Naive thymus-derived CD4-positive, alpha-beta T cell (primary cell): ENCODE results near the gene CCDC134. TPM values are rescaled to one million over a fixed set of nuclear protein-coding genes. Genes with fewer than 3 reads are reported as not detected.

Experiments used
- ATAC-seq: fragments of 150-1000 bp; cut with Tn5 transposase; 2 replicates; pipeline ENCODE4 v1.10.0; 2021; ENCODE audit warnings: mild to moderate bottlenecking, moderate library complexity
- CTCF ChIA-PET: fragments of 350-600 bp; sonication (Branson Sonifier 250); formaldehyde crosslinking; loops from one replicate; lab custom pipeline; 2021; ENCODE audit warnings: antibody characterized with exemption; lab: Charles Lee
- POLR2A ChIA-PET: fragments of 350-600 bp; sonication (Branson Sonifier 250); formaldehyde crosslinking; loops from one replicate; lab custom pipeline; 2021; ENCODE audit warnings: antibody characterized with exemption, inconsistent platforms; lab: Charles Lee
- DNase-seq, 9 donors: peaks; one replicate each; pipeline versions ENCODE4 v3.0.0 to v3.0.0-alpha.2; 2020 to 2022; ENCODE audit warnings: mixed read lengths in 1 of 9
- H3K27ac ChIP-seq: one replicate; pipeline ENCODE4 v1.7.0; 2013; ENCODE audit warnings: mild to moderate bottlenecking, low read depth, low read length, moderate library complexity
- H3K27me3 ChIP-seq, 2 donors: one replicate each; pipeline ENCODE4 v1.7.0; 2013; ENCODE audit warnings: low read length in 2 of 2, mild to moderate bottlenecking in 2 of 2, moderate library complexity in 2 of 2; ENCODE audit not compliant: control insufficient read depth in 2 of 2, insufficient read depth in 2 of 2
- H3K36me3 ChIP-seq, 3 experiments: 1 replicate in 2 of 3; 2 replicates in 1 of 3; pipeline ENCODE4 v1.7.0; 2013; ENCODE audit warnings: low read length in 3 of 3, mild to moderate bottlenecking in 3 of 3, moderate library complexity in 1 of 3; ENCODE audit not compliant: insufficient read depth in 3 of 3, control insufficient read depth in 2 of 3
- H3K4me1 ChIP-seq, 2 donors: one replicate each; pipeline ENCODE4 v1.7.0; 2013; ENCODE audit warnings: low read length in 2 of 2, mild to moderate bottlenecking in 2 of 2, moderate library complexity in 1 of 2; ENCODE audit not compliant: control insufficient read depth in 2 of 2, insufficient read depth in 2 of 2
- H3K4me3 ChIP-seq: 2 replicates; pipeline ENCODE4 v1.7.0; 2013; ENCODE audit warnings: mild to moderate bottlenecking, low read length
- H3K9me3 ChIP-seq, 3 experiments: 1 replicate in 2 of 3; 2 replicates in 1 of 3; pipeline ENCODE4 v1.7.0; 2013; ENCODE audit warnings: low read length in 3 of 3; ENCODE audit not compliant: control insufficient read depth in 2 of 3
- H3K27ac Mint-ChIP-seq, 9 donors: one replicate each; pipeline ENCODE4 v1.8.0; 2020 to 2022; ENCODE audit warnings: mixed read lengths in 9 of 9, mild to moderate bottlenecking in 8 of 9, moderate library complexity in 5 of 9, inconsistent platforms in 2 of 9
- H3K27me3 Mint-ChIP-seq, 5 donors: one replicate each; pipeline ENCODE4 v1.8.0; 2021 to 2022; ENCODE audit warnings: mixed read lengths in 5 of 5, mild to moderate bottlenecking in 1 of 5
- H3K36me3 Mint-ChIP-seq, 5 donors: one replicate each; pipeline ENCODE4 v1.8.0; 2020 to 2022; ENCODE audit warnings: mixed read lengths in 5 of 5, mild to moderate bottlenecking in 3 of 5, inconsistent platforms in 1 of 5
- H3K4me1 Mint-ChIP-seq, 7 donors: one replicate each; pipeline ENCODE4 v1.8.0; 2020 to 2022; ENCODE audit warnings: mixed read lengths in 7 of 7, mild to moderate bottlenecking in 3 of 7, inconsistent platforms in 1 of 7
- H3K4me3 Mint-ChIP-seq, 10 donors: one replicate each; pipeline ENCODE4 v1.8.0; 2020 to 2022; ENCODE audit warnings: mild to moderate bottlenecking in 10 of 10, mixed read lengths in 10 of 10, moderate library complexity in 6 of 10, inconsistent platforms in 2 of 10
- H3K9me3 Mint-ChIP-seq, 11 donors: one replicate each; pipeline ENCODE4 v1.8.0; 2020 to 2022; ENCODE audit warnings: mixed read lengths in 11 of 11, mild to moderate bottlenecking in 4 of 11, inconsistent platforms in 1 of 11, moderate library complexity in 1 of 11
- intact Hi-C, 2 donors: fragments of 100-400 bp; cut with micrococcal nuclease; formaldehyde crosslinking; loops; one replicate each; pipeline ENCODE4 v1.15.1; 2023
- polyA plus RNA-seq, 2 donors: library from polyadenylated mRNA; unstranded; fragments of 300-500 nt; fragmentation: Illumina TruSeq; gene quantifications; one replicate each; pipeline ENCODE4 v1.2.3, GENCODE V29; 2021
- total RNA-seq, 6 experiments: library from RNA in 5 of 6; stranded (reverse) in 5 of 6; gene quantifications; 1 replicate in 5 of 6; 2 replicates in 1 of 6; pipeline ENCODE4 v1.2.3 and lab custom pipeline; 2021 to 2026

Gene CCDC134
- total RNA-seq = 10 to 100 TPM; 13.7 to 22.8 (median 18.2) TPM
- 1 to 10 TPM; 4.5 to 9.1 TPM for polyA plus RNA-seq
- total RNA-seq (lab: John Stamatoyannopoulos, UW) = 50.9 reads per million, percentile 72 among the genes with 10 or more reads in this experiment

- DNase-seq (peak; percentile 87 to 94 (median 92)), ATAC-seq (peak; percentile 99)
- ChIA-PET POLR2A (interaction anchor here (0.6 to 7.8 kb wide), 29 partner anchors 8 to 1904 kb away, joined by 3 to 366 read pairs (median 6); partner anchors contain the start of genes DESI1, MEI1, SMDT1 and SNU13), CTCF (interaction anchor here (0.5 to 2.9 kb wide), 12 partner anchors 13 to 157 kb away, joined by 3 to 26 read pairs (median 4); no protein-coding TSS in a partner anchor)
- Mint-ChIP-seq H3K9me3 (peaks cover 0 to 4% (median 0%) of the 10 kb centered on the region in 11 donors), H3K4me1 (peaks cover 8 to 49% (median 41%) of the 10 kb centered on the region in 7 donors), H3K27me3 (no peaks in the 10 kb centered on the region), H3K27ac (peak within 1 kb of the TSS; percentile 94 to 100 (median 98)), H3K36me3 (peaks cover 0 to 9% (median 0%) of the 10 kb centered on the region in 5 donors), H3K4me3 (peak within 1 kb of the TSS; percentile 81 to 97 (median 95))
- intact Hi-C loops = loop anchor here (1.0 to 5.0 kb wide), 9 partner anchors 19 to 140 kb away; partner anchors contain the start of gene SNU13 (in 2 of the 2)
- no peaks in the 10 kb centered on the region for H3K27me3 ChIP-seq
- H3K9me3 ChIP-seq = no peaks in the 10 kb centered on the region
- peak within 1 kb of the TSS; percentile 88 for H3K4me3 ChIP-seq
- peaks cover 17 to 19% of the 10 kb centered on the region in 2 donors for H3K4me1 ChIP-seq
- peak within 1 kb of the TSS; percentile 88 for H3K27ac ChIP-seq
- H3K36me3 ChIP-seq = peaks cover 0 to 9% (median 0%) of the 10 kb centered on the region in 3 experiments
These were observed at the start of gene CCDC134 for GRCh38 chr22:41800348-41801146. CCDC134 (plus strand) TSS chr22:41800679; CDS start chr22:41808891, 8,212 bp downstream.

DNA sequence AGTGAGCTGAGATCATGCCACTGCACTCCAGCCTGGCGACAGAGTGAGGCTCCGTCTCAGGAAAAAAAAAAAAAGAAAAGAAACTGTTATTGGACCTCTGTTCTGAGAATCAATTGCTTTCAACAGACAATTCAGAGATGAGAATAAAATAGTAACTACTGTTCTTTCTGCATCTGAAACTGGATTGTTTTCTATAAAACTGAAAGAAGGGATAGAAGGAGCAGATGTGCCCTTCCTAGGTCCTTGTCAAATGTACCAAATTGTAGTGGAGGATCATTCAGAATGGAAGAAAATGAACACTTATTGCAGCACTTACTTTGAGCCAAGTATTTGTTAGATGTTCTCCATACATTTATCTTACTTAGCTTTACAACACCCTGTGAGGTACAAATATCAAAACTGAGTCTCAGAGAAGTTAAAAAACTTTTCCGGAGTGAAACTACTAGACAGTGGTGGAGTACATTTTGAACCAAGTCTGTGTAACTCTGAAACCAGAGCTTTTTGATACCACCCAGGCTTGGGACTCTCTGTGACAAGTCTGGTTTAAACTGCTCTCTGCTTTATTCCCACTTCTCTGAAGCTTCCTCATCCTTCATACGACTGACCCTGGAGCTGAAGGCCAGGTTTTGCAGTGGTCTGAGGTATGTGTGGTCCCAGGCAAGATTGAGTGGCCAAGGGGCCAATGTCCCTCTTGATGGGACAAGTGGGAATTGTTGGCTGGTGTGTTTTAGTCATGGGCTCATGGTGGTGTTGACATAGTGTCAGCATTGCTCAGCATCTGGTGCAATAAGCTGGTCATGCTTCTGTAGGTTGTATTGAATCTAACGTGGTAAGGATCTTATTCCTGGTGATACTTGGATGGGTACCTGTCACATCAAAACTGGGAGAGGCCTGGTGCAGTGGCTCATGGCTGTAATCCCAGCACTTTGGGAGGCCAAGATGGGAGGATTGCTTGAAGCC, 48.2 kb upstream of the CCDC134 start:
- Histone ChIP-seq H3K27me3 (no peaks in the 10 kb centered on the region), H3K4me1 (no peaks in the 10 kb centered on the region), H3K27ac (no peak overlapping the region), H3K9me3 (no peaks in the 10 kb centered on the region), H3K36me3 (no peaks in the 10 kb centered on the region), H3K4me3 (no peak overlapping the region)
- H3K4me3 Mint-ChIP-seq = no peak overlapping the region
- no peaks in the 10 kb centered on the region for H3K36me3 Mint-ChIP-seq
- POLR2A ChIA-PET = no interaction called here
- no peaks in the 10 kb centered on the region for H3K4me1 Mint-ChIP-seq
- intact Hi-C loops = no loop called here
- no peak for DNase-seq
- no peak overlapping the region for H3K27ac Mint-ChIP-seq
- CTCF ChIA-PET = no interaction called here
- ATAC-seq = no peak
- no peaks in the 10 kb centered on the region for H3K9me3 Mint-ChIP-seq
- H3K27me3 Mint-ChIP-seq = peaks cover 0 to 13% (median 0%) of the 10 kb centered on the region in 5 donors

- POLR2A ChIA-PET = no interaction called here
- Mint-ChIP-seq H3K9me3 (no peaks in the 10 kb centered on the region), H3K27ac (no peak overlapping the region), H3K36me3 (no peaks in the 10 kb centered on the region), H3K4me3 (no peak overlapping the region), H3K4me1 (no peaks in the 10 kb centered on the region), H3K27me3 (peaks cover 0 to 9% (median 0%) of the 10 kb centered on the region in 5 donors)
- Histone ChIP-seq H3K4me1 (no peaks in the 10 kb centered on the region), H3K9me3 (no peaks in the 10 kb centered on the region), H3K27me3 (no peaks in the 10 kb centered on the region), H3K4me3 (no peak overlapping the region), H3K27ac (no peak overlapping the region), H3K36me3 (no peaks in the 10 kb centered on the region)
- ATAC-seq = no peak
- CTCF ChIA-PET = no interaction called here
- intact Hi-C loops = no loop called here
- no peak for DNase-seq
These were observed 46.5 kb upstream of the CCDC134 start for GRCh38 chr22:41753984-41754383.

DNA sequence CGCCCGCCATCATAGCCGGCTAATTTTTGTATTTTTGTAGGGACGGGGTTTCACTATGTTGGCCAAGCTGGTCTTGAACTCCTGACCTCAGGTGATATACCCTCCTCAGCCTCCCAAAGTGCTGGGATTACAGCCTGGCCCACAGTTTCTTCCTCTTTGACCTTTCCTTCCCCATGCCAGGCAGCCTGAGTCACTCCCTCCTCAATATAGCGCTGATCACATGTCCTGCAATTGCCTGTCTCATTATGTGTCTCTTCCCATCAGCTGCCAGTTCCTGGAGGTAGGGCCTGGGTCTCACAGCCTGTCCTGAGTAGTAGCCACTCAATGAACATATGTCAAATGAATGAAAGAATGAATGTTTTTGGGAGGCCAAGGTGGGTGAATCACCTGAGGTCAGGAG, 43.0 kb upstream of the CCDC134 start:
- H3K27me3 ChIP-seq = no peaks in the 10 kb centered on the region
- no peak for DNase-seq
- ChIA-PET CTCF (no interaction called here), POLR2A (no interaction called here)
- Mint-ChIP-seq H3K4me1 (peaks cover 0 to 2% (median 0%) of the 10 kb centered on the region in 7 donors), H3K27ac (no peak overlapping the region), H3K27me3 (peaks cover 0 to 3% (median 0%) of the 10 kb centered on the region in 5 donors), H3K4me3 (no peak overlapping the region), H3K9me3 (no peaks in the 10 kb centered on the region), H3K36me3 (no peaks in the 10 kb centered on the region)
- H3K27ac ChIP-seq = no peak overlapping the region
- H3K4me3 ChIP-seq = no peak overlapping the region
- H3K36me3 ChIP-seq = no peaks in the 10 kb centered on the region
- peak; percentile 36 for ATAC-seq
- intact Hi-C loops = no loop called here
- no peaks in the 10 kb centered on the region for H3K9me3 ChIP-seq
- no peaks in the 10 kb centered on the region for H3K4me1 ChIP-seq

GRCh38 chr22:41758231-41758630, 42.2 kb upstream of the CCDC134 start:
- no peaks in the 10 kb centered on the region for H3K27me3 ChIP-seq
- Mint-ChIP-seq H3K36me3 (no peaks in the 10 kb centered on the region), H3K4me1 (peaks cover 0 to 5% (median 0%) of the 10 kb centered on the region in 7 donors), H3K4me3 (no peak overlapping the region), H3K27ac (no peak overlapping the region), H3K27me3 (peaks cover 0 to 3% (median 0%) of the 10 kb centered on the region in 5 donors), H3K9me3 (no peaks in the 10 kb centered on the region)
- H3K36me3 ChIP-seq = no peaks in the 10 kb centered on the region
- DNase-seq = no peak
- ATAC-seq = no peak
- no peak overlapping the region for H3K27ac ChIP-seq
- intact Hi-C loops = no loop called here
- no peaks in the 10 kb centered on the region for H3K9me3 ChIP-seq
- ChIA-PET CTCF (no interaction called here), POLR2A (interaction anchor here (1.3 kb wide), 1 partner anchor 22 kb away, joined by 3 read pairs; no protein-coding TSS in a partner anchor)
- H3K4me1 ChIP-seq = no peaks in the 10 kb centered on the region
- H3K4me3 ChIP-seq = no peak overlapping the region
